CD14-positive monocyte (primary cell): ENCODE results near the gene SYMPK. TPM values are rescaled to one million over a fixed set of nuclear protein-coding genes. Genes with fewer than 3 reads are reported as not detected.

ENCODE experiments used
- DNase-seq, 3 donors: peaks; one replicate each; pipeline ENCODE4 v3.0.0-alpha.2; 2011 to 2022
- H2AFZ ChIP-seq: 2 replicates; pipeline ENCODE4 v1.6.0; 2012; ENCODE audit warnings: mild to moderate bottlenecking, low read depth, low read length, inconsistent platforms; ENCODE audit not compliant: insufficient read depth, poor library complexity, severe bottlenecking
- H3K27ac ChIP-seq, 2 donors: 1 replicate in 1 of 2; 2 replicates in 1 of 2; pipeline ENCODE4 v1.5.1; 2012 to 2013; ENCODE audit warnings: low read length in 2 of 2, control low read depth in 1 of 2, inconsistent platforms in 1 of 2, low read depth in 1 of 2, mild to moderate bottlenecking in 1 of 2
- H3K27me3 ChIP-seq, 2 donors: one replicate each; pipeline versions ENCODE4 v1.6.0 to v1.6.1; 2011 to 2013; ENCODE audit warnings: low read length in 2 of 2; ENCODE audit not compliant: control insufficient read depth in 2 of 2, insufficient read depth in 2 of 2
- H3K36me3 ChIP-seq, 2 donors: replicated peaks in 1 of 2; 1 replicate in 1 of 2; 2 replicates in 1 of 2; pipeline versions ENCODE4 v1.5.1 to v1.6.1; 2012 to 2013; ENCODE audit warnings: low read length in 2 of 2, control low read depth in 1 of 2, inconsistent platforms in 1 of 2, mild to moderate bottlenecking in 1 of 2; ENCODE audit not compliant: insufficient read depth in 2 of 2, control insufficient read depth in 1 of 2
- H3K4me1 ChIP-seq, 2 donors: 1 replicate in 1 of 2; 2 replicates in 1 of 2; pipeline versions ENCODE4 v1.5.1 to v1.6.1; 2012 to 2013; ENCODE audit warnings: low read length in 2 of 2, control low read depth in 1 of 2, inconsistent platforms in 1 of 2, mild to moderate bottlenecking in 1 of 2, moderate library complexity in 1 of 2; ENCODE audit not compliant: insufficient read depth in 2 of 2, control insufficient read depth in 1 of 2
- H3K4me2 ChIP-seq: replicated peaks from 2 replicates; pipeline ENCODE3; 2012; ENCODE audit warnings: low read length, moderate library complexity, mild to moderate bottlenecking; ENCODE audit not compliant: poor library complexity, severe bottlenecking; ENCODE audit errors: extremely low read depth
- H3K4me3 ChIP-seq, 3 experiments: fragments of 200-600 bp in 1 of 3; sonication (generic) in 1 of 3; replicated peaks in 1 of 3; 1 replicate in 2 of 3; 2 replicates in 1 of 3; pipeline ENCODE4 v1.5.1; 2011 to 2013; ENCODE audit warnings: low read length in 3 of 3, mild to moderate bottlenecking in 3 of 3, control low read depth in 2 of 3, low read depth in 2 of 3, inconsistent platforms in 1 of 3, moderate library complexity in 1 of 3
- H3K79me2 ChIP-seq: 2 replicates; pipeline ENCODE4 v1.6.0; 2012; ENCODE audit warnings: mild to moderate bottlenecking, control low read depth, inconsistent platforms, low read length, moderate library complexity; ENCODE audit not compliant: insufficient read depth
- H3K9ac ChIP-seq: 2 replicates; pipeline ENCODE4 v1.6.0; 2017; ENCODE audit warnings: low read length, mild to moderate bottlenecking; ENCODE audit not compliant: insufficient read depth, poor library complexity, severe bottlenecking
- H3K9me3 ChIP-seq, 2 donors: replicated peaks in 1 of 2; 1 replicate in 1 of 2; 2 replicates in 1 of 2; pipeline versions ENCODE4 v1.5.1 to v1.6.1; 2012 to 2013; ENCODE audit warnings: low read length in 2 of 2, control low read depth in 1 of 2; ENCODE audit not compliant: control insufficient read depth in 1 of 2, insufficient read depth in 1 of 2
- H4K20me1 ChIP-seq: 2 replicates; pipeline ENCODE4 v1.6.0; 2012; ENCODE audit warnings: mild to moderate bottlenecking, low read length, control low read depth, moderate library complexity; ENCODE audit not compliant: insufficient read depth
- H3K27ac Mint-ChIP-seq, 7 donors: one replicate each; pipeline ENCODE4 v1.8.0; 2020; ENCODE audit warnings: mild to moderate bottlenecking in 7 of 7, mixed read lengths in 7 of 7, moderate library complexity in 6 of 7, inconsistent platforms in 2 of 7
- H3K27me3 Mint-ChIP-seq, 3 donors: one replicate each; pipeline ENCODE4 v1.8.0; 2021 to 2022; ENCODE audit warnings: low read depth in 3 of 3, mild to moderate bottlenecking in 3 of 3, mixed read lengths in 3 of 3, moderate library complexity in 3 of 3, inconsistent platforms in 1 of 3
- H3K36me3 Mint-ChIP-seq, 2 donors: one replicate each; pipeline ENCODE4 v1.8.0; 2020; ENCODE audit warnings: mixed read lengths in 2 of 2, inconsistent platforms in 1 of 2, mild to moderate bottlenecking in 1 of 2
- H3K4me1 Mint-ChIP-seq: one replicate; pipeline ENCODE4 v1.8.0; 2020; ENCODE audit warnings: mild to moderate bottlenecking, mixed read lengths
- H3K4me3 Mint-ChIP-seq, 2 donors: one replicate each; pipeline ENCODE4 v1.8.0; 2020; ENCODE audit warnings: mild to moderate bottlenecking in 2 of 2, mixed read lengths in 2 of 2, moderate library complexity in 1 of 2
- H3K9me3 Mint-ChIP-seq, 7 donors: one replicate each; pipeline ENCODE4 v1.8.0; 2020 to 2022; ENCODE audit warnings: mixed read lengths in 7 of 7, mild to moderate bottlenecking in 6 of 7, moderate library complexity in 6 of 7, inconsistent platforms in 2 of 7
- WGBS: methylation state at CpG from one replicate; pipeline ENCODE4 v1.1.5; 2013; ENCODE audit warnings: missing lambda C conversion rate; ENCODE audit not compliant: insufficient coverage; 5-methylcytosine and 5-hydroxymethylcytosine counted together
- intact Hi-C, 2 donors: fragments of 100-400 bp; cut with micrococcal nuclease; formaldehyde crosslinking; loops; one replicate each; pipeline versions ENCODE4 v1.15.0 to v1.15.1; 2023
- polyA plus RNA-seq, 3 donors: library from polyadenylated mRNA; depleted of rRNA in 1 of 3; unstranded in 2 of 3; stranded (reverse) in 1 of 3; fragments of 300-500 nt in 2 of 3; fragments of >200 nt in 1 of 3; fragmentation: Illumina TruSeq in 2 of 3; gene quantifications; 1 replicate in 2 of 3; 2 replicates in 1 of 3; pipeline ENCODE4 v1.2.3, GENCODE V29; 2012 to 2021
- TF ChIP-seq, protein P1 (sequence below): fragments of 200-600 bp; IDR thresholded peaks from one replicate; pipeline ENCODE4 v1.8.0; 2022; ENCODE audit warnings: antibody characterized with exemption, mild to moderate bottlenecking

SYMPK gene
- polyA plus RNA-seq, 3 donors = 5.6 to 96.1 (median 15.7) TPM

DNA sequence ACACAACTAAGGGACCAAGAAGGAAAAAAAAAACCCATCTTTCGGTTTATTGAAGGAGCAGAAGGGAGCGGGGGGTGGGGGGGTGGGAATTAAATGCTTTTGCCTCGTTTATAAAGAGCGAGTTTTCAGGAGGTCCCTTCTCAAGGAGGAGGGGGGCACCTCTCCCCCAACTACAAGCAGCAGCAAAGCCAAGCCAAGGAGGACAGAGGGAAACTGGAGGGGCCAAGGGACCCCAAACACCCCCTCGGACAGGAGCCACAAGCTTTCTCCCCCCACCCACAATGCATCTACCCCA, 20.6 kb upstream of the SYMPK start:
- no CpG with 5 or more reads among the region's 5 CpGs for WGBS

DNA sequence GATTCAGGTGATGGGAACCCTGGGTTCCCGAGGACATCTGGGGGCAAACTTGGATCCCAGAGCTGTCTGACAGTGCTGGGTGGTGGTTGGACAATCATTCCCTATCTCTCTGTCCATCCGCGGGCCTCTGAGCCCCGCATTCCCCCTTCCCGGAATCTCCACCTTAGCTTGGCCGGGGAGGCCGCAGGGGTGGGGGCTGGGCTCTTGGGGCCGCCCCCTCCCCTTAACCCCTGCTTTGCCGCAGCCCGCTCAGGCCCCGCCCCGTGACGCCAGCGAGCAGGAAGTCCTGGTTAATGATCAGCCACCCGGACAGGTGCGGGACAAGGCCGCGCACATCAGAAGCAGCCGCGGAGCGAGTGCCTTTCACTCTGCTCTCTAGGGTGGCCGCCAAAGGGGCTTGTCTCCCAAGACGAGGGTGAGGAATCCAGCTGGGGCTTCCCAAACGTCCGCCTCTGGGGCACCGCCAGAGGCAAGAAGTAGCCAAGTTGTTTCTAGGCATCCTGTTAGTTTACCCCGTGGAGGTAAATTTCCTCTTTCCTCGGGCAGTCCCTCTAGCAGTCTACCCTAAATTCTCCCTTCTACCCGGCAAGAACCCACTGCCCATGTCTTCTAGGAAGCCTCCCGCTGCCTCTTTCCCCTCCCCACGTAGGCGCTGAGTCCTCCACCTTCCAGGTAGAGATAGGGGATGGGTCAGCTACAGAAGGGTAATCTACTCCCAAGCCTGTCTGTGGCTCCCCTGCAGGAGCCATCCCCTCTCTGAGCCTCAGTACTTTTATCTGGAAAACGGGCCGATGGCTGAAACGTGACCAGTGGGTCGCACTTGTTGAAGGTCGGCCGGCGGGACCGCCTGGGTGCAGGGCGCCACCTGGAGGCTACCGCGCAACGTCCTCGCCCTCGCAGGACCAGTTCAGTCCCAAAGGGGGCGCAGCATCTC, 20.0 kb upstream of the SYMPK start:
- Histone ChIP-seq H3K27ac (no peak overlapping the region), H4K20me1 (peaks cover 29% of the 10 kb centered on the region), H3K36me3 (no peaks in the 10 kb centered on the region), H3K4me1 (peaks cover 30 to 42% of the 10 kb centered on the region in 2 donors), H3K79me2 (peaks cover 13% of the 10 kb centered on the region), H3K4me3 (no peak overlapping the region), H2AFZ (no peak overlapping the region), H3K9me3 (no peaks in the 10 kb centered on the region), H3K9ac (no peak overlapping the region), H3K27me3 (peaks cover 2 to 33% of the 10 kb centered on the region in 2 donors), H3K4me2 (peak overlapping the region; percentile 51)
- WGBS = 29% methylated on average over 35 of the region's 47 CpGs
- H3K4me1 Mint-ChIP-seq = peaks cover 19% of the 10 kb centered on the region
- peaks cover 0 to 5% (median 0%) of the 10 kb centered on the region in 7 donors for H3K9me3 Mint-ChIP-seq
- TF ChIP-seq, protein P1, sequence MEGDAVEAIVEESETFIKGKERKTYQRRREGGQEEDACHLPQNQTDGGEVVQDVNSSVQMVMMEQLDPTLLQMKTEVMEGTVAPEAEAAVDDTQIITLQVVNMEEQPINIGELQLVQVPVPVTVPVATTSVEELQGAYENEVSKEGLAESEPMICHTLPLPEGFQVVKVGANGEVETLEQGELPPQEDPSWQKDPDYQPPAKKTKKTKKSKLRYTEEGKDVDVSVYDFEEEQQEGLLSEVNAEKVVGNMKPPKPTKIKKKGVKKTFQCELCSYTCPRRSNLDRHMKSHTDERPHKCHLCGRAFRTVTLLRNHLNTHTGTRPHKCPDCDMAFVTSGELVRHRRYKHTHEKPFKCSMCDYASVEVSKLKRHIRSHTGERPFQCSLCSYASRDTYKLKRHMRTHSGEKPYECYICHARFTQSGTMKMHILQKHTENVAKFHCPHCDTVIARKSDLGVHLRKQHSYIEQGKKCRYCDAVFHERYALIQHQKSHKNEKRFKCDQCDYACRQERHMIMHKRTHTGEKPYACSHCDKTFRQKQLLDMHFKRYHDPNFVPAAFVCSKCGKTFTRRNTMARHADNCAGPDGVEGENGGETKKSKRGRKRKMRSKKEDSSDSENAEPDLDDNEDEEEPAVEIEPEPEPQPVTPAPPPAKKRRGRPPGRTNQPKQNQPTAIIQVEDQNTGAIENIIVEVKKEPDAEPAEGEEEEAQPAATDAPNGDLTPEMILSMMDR = peak; percentile 100
- no peaks in the 10 kb centered on the region for H3K36me3 Mint-ChIP-seq
- H3K4me3 Mint-ChIP-seq = peak overlapping the region; percentile 31 to 84
- H3K27me3 Mint-ChIP-seq = peaks cover 21 to 29% (median 23%) of the 10 kb centered on the region in 3 donors
- H3K27ac Mint-ChIP-seq = no peak overlapping the region
- intact Hi-C loops = loop anchor here (5.0 kb wide), 1 partner anchor 66 kb away; the partner anchor contains the start of gene RSPH6A (in 2 of the 2)
- peak; percentile 77 to 86 (median 82) for DNase-seq

More for the DNA sequence above, 20.6 kb upstream of the SYMPK start:
- H3K9me3 ChIP-seq = no peaks in the 10 kb centered on the region
- no peaks in the 10 kb centered on the region for H3K36me3 ChIP-seq
- H3K27me3 Mint-ChIP-seq = peaks cover 16 to 23% (median 17%) of the 10 kb centered on the region in 3 donors
- H3K36me3 Mint-ChIP-seq = no peaks in the 10 kb centered on the region
- no peak overlapping the region for H3K27ac ChIP-seq
- peaks cover 0 to 29% of the 10 kb centered on the region in 2 donors for H3K27me3 ChIP-seq
- TF ChIP-seq, protein P1 = peak; percentile 77
- intact Hi-C loops = loop anchor here (5.0 kb wide), 1 partner anchor 66 kb away; the partner anchor contains the start of gene RSPH6A (in 2 of the 2)
- H3K27ac Mint-ChIP-seq = peak overlapping the region in 2 of 7 donors; percentile 53 to 68
- no peak for DNase-seq
- H3K4me2 ChIP-seq = no peak overlapping the region
- peaks cover 13% of the 10 kb centered on the region for H3K79me2 ChIP-seq
- H3K9me3 Mint-ChIP-seq = peaks cover 0 to 5% (median 0%) of the 10 kb centered on the region in 7 donors
- peaks cover 29% of the 10 kb centered on the region for H4K20me1 ChIP-seq
- H2AFZ ChIP-seq = no peak overlapping the region
- peaks cover 19% of the 10 kb centered on the region for H3K4me1 Mint-ChIP-seq
- peaks cover 30 to 42% of the 10 kb centered on the region in 2 donors for H3K4me1 ChIP-seq
- no peak overlapping the region for H3K4me3 ChIP-seq
- peak overlapping the region in 1 of 2 donors; percentile 31 for H3K4me3 Mint-ChIP-seq
- H3K9ac ChIP-seq = no peak overlapping the region
